Adrenal gland (tissue), 12 donors: ENCODE results near the gene IPO9. TPM values are rescaled to one million over a fixed set of nuclear protein-coding genes. Genes with fewer than 3 reads are reported as not detected.

Experiments
- DNase-seq, 7 donors: peaks; one replicate each; pipeline ENCODE4 v3.0.0-alpha.2; 2019 to 2020
- H3K27ac ChIP-seq, 5 donors: fragments of 200-600 bp; sonication (generic) in 4 of 5; 1 replicate in 3 of 5; 2 replicates in 2 of 5; pipeline versions ENCODE4 v1.5.1 to v1.8.0; 2016 to 2020; ENCODE audit warnings: mild to moderate bottlenecking in 1 of 5
- H3K27me3 ChIP-seq: fragments of 200-600 bp; 2 replicates; pipeline ENCODE4 v1.8.0; 2021
- H3K36me3 ChIP-seq, 2 donors: fragments of 200-600 bp; replicated peaks in 1 of 2; 1 replicate in 1 of 2; 2 replicates in 1 of 2; pipeline versions ENCODE4 v1.5.1 to v1.8.0; 2018 to 2022
- H3K4me1 ChIP-seq, 2 donors: fragments of 200-600 bp; replicated peaks in 1 of 2; 1 replicate in 1 of 2; 2 replicates in 1 of 2; pipeline versions ENCODE4 v1.5.1 to v1.8.0; 2018 to 2021
- H3K4me3 ChIP-seq, 4 donors: fragments of 200-600 bp; sonication (generic) in 3 of 4; one replicate each; pipeline ENCODE4 v1.5.1; 2016 to 2018
- H3K9me3 ChIP-seq, 3 donors: fragments of 200-600 bp; sonication (generic) in 1 of 3; replicated peaks in 1 of 3; 1 replicate in 2 of 3; 2 replicates in 1 of 3; pipeline versions ENCODE4 v1.5.1 to v1.8.0; 2016 to 2021
- CTCF ChIP-seq, 6 experiments: fragments of 450-650 bp in 4 of 6; fragments of 200-600 bp in 2 of 6; sonication (generic) in 1 of 6; IDR thresholded peaks; 1 replicate in 5 of 6; 2 replicates in 1 of 6; pipeline versions ENCODE4 v1.5.1 to v1.8.0; 2016 to 2021; ENCODE audit warnings: antibody characterized with exemption in 6 of 6, mild to moderate bottlenecking in 2 of 6, moderate library complexity in 1 of 6
- POLR2A ChIP-seq, 2 donors: fragments of 450-650 bp; IDR thresholded peaks; one replicate each; pipeline ENCODE4 v1.6.1; 2017; ENCODE audit warnings: antibody characterized with exemption in 2 of 2, mild to moderate bottlenecking in 2 of 2, moderate library complexity in 1 of 2
- WGBS, 4 donors: extraction: QIAGEN DNeasy Blood & Tissue Kit in 2 of 4; methylation state at CpG; one replicate each; pipeline versions ENCODE4 v1.1.5 to v1.1.7; 2013 to 2017; 5-methylcytosine and 5-hydroxymethylcytosine counted together
- intact Hi-C, 2 donors: fragments of 100-400 bp; cut with DNase I; formaldehyde crosslinking; loops; one replicate each; pipeline versions ENCODE4 v1.14.1 to v1.15.0; 2022 to 2023
- polyA plus RNA-seq, 3 donors: library from polyadenylated mRNA; stranded (reverse); fragments of 200-250 nt in 2 of 3; fragments of 350-450 nt in 1 of 3; fragmentation: Illumina TruSeq in 1 of 3; extraction: RNeasy Lipid Tissue Mini Kit (QIAGEN cat#74804) in 1 of 3; gene quantifications; one replicate each; pipeline ENCODE4 v1.2.3, GENCODE V29; 2013 to 2014
- total RNA-seq, 9 donors: library from RNA; depleted of rRNA in 4 of 9; stranded (reverse); fragments of >200 nt in 4 of 9; fragments of 120-200 nt in 1 of 9; fragmentation: NEBNext Ultra II Directional in 1 of 9; extraction: Animal tissue kit (Norgen Biotek cat#: 25700) in 1 of 9; gene quantifications; one replicate each; pipeline versions ENCODE4 v1.1.0 to v1.2.4, GENCODE V29; 2013 to 2023
- donor health status: healthy with polysubstance abuse.
- donor health status: Bipolar disorder and iron deficiency.
- donor health status: DM: yes; HTN: yes; CAD: no.
- donor health status: DM: no; HTN: no; CAD: no.
- donor health status: DM: no; HTN: no; CAD: no.
- donor health status: DM: yes; HTN: yes; CAD: no.

IPO9 gene
- total and polyA plus RNA-seq, 12 donors: 13.6 to 45.2 (median 28.5) TPM

GRCh38 chr1:201874672-201875071, 45.7 kb downstream of the IPO9 start:
- intact Hi-C loops: no loop called here
- H3K9me3 ChIP-seq: no peaks in the 10 kb centered on the region
- H3K36me3 ChIP-seq: peaks cover 0 to 50% of the 10 kb centered on the region in 2 donors

GRCh38 chr1:201876148-201876818, 47.3 kb downstream of the IPO9 start:
- WGBS, 4 donors: 62 to 74% (median 67%) methylated on average over 8 of the region's 8 CpGs
- TF ChIP-seq CTCF (IDR thresholded peaks at IDR 0.05) (peak in 4 of 6 experiments; percentile 16 to 37 (median 26)), POLR2A (IDR thresholded peaks at IDR 0.05) (no peak)
- H3K4me1 ChIP-seq: peaks cover 9 to 14% of the 10 kb centered on the region in 2 donors
- DNase-seq: no peak
- no peaks in the 10 kb centered on the region for H3K9me3 ChIP-seq
- peak overlapping the region in 1 of 5 donors; percentile 1 for H3K27ac ChIP-seq
- intact Hi-C loops: no loop called here
- H3K27me3 ChIP-seq: no peaks in the 10 kb centered on the region
- peaks cover 0 to 34% of the 10 kb centered on the region in 2 donors for H3K36me3 ChIP-seq
- H3K4me3 ChIP-seq: no peak overlapping the region

More at GRCh38 chr1:201874672-201875071, 45.7 kb downstream of the IPO9 start:
- H3K27ac ChIP-seq: no peak overlapping the region
- no peak overlapping the region for H3K4me3 ChIP-seq
- no peaks in the 10 kb centered on the region for H3K27me3 ChIP-seq
- 91 to 100% (median 99%) methylated on average over 1 of the region's 1 CpG for WGBS, 4 donors
- H3K4me1 ChIP-seq: peaks cover 9 to 14% of the 10 kb centered on the region in 2 donors
- TF ChIP-seq POLR2A (IDR thresholded peaks at IDR 0.05) (no peak), CTCF (IDR thresholded peaks at IDR 0.05) (no peak)
- DNase-seq: no peak

GRCh38 chr1:201877877-201878401, 49.0 kb downstream of the IPO9 start:
- intact Hi-C loops: no loop called here

More at GRCh38 chr1:201877877-201878401, 49.0 kb downstream of the IPO9 start:
- H3K36me3 ChIP-seq: peaks cover 0 to 18% of the 10 kb centered on the region in 2 donors
- 24 to 35% (median 31%) methylated on average over 6 of the region's 6 CpGs for WGBS, 4 donors
- peaks cover 13 to 20% of the 10 kb centered on the region in 2 donors for H3K4me1 ChIP-seq
- no peaks in the 10 kb centered on the region for H3K9me3 ChIP-seq
- TF ChIP-seq CTCF (IDR thresholded peaks at IDR 0.05): peak; percentile 60 to 81 (median 72)
- TF ChIP-seq POLR2A (IDR thresholded peaks at IDR 0.05): no peak
- peak; percentile 56 to 81 (median 67) for DNase-seq
- H3K27ac ChIP-seq: peak overlapping the region in 3 of 5 donors; percentile 6 to 40 (median 11)
- no peak overlapping the region for H3K4me3 ChIP-seq
- no peaks in the 10 kb centered on the region for H3K27me3 ChIP-seq
